LNCaP clone FGC (cell line): ENCODE data around the gene NDUFV2.

Experiments used
- DNase-seq: peaks from one replicate; pipeline ENCODE4 v3.0.0-alpha.2; 2011; ENCODE audit warnings: low read depth
- H3K4me3 ChIP-seq: 2 replicates; pipeline ENCODE4 v1.5.1; 2011; ENCODE audit warnings: mild to moderate bottlenecking, low read depth, low read length, control low read depth
- TF ChIP-seq, protein P1 (sequence below): IDR thresholded peaks from 2 replicates; pipeline ENCODE4 v1.5.1; 2012; ENCODE audit warnings: mild to moderate bottlenecking; ENCODE audit not compliant: control insufficient read depth, insufficient read depth; ENCODE audit errors: extremely low read depth

NDUFV2 gene

DNA sequence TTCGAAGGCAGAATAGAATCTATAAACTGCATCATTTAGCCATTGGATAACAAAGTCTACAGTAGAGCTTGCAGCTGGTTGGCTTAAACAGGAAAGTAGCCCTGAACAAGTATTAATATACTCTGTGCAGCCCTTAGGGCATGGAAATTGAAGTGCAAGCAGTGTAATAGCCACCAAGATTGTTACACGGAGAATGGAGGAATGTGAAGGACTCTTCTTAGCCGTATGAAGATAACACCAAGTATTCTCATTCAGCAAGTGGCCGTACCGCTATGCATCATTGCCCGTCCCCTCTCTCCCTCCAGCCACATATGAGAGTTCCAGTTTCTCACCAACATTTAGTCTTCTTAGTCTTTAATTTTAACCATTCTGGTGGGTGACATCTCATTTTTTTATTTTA lies 74.5 kb downstream of the NDUFV2 start:
- DNase-seq, result no peak
- TF ChIP-seq, protein P1, sequence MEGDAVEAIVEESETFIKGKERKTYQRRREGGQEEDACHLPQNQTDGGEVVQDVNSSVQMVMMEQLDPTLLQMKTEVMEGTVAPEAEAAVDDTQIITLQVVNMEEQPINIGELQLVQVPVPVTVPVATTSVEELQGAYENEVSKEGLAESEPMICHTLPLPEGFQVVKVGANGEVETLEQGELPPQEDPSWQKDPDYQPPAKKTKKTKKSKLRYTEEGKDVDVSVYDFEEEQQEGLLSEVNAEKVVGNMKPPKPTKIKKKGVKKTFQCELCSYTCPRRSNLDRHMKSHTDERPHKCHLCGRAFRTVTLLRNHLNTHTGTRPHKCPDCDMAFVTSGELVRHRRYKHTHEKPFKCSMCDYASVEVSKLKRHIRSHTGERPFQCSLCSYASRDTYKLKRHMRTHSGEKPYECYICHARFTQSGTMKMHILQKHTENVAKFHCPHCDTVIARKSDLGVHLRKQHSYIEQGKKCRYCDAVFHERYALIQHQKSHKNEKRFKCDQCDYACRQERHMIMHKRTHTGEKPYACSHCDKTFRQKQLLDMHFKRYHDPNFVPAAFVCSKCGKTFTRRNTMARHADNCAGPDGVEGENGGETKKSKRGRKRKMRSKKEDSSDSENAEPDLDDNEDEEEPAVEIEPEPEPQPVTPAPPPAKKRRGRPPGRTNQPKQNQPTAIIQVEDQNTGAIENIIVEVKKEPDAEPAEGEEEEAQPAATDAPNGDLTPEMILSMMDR, result no peak
- H3K4me3 ChIP-seq, result no peak overlapping the region

DNA sequence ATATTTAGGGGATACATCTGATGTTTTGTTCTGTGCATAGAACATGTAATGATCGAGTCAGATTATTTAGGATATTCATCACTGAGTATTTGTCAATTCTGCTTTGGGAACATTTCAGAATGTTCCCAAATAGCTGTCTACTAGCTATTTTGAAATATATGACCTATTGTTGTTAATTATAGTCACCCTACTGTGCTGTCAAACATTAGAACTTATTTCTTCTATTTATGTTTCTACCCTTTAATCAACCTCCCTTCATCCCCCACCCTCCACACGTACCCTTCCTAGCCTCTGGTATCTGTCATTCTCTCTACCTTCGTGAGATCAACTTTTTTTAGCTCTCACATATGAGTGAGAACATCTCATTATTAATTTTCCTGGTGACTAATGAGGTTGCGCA lies 75.0 kb downstream of the NDUFV2 start:
- DNase-seq, result no peak
- TF ChIP-seq, protein P1, result no peak

DNA sequence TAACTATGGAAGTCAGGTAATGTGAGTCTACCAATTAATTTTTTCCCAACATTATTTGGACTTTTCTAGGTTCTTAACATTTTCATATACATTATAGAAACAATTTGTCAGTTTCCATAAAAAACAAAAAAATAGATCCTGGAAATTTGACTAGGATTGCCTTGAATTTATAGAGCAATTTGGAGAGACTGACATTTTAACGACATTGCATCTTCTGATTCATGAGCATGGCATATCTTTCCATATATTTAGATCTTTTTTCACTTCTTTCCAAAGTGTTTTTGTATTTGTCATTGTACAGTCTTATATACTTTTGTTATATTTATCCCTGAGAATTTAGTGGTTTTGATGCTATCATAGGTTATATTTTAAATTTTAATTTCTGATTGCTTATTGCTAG lies 76.1 kb downstream of the NDUFV2 start:
- TF ChIP-seq, protein P1, result no peak
- no peak for DNase-seq
- no peak overlapping the region for H3K4me3 ChIP-seq

More for the DNA sequence above, 75.0 kb downstream of the NDUFV2 start:
- no peak overlapping the region for H3K4me3 ChIP-seq

DNA sequence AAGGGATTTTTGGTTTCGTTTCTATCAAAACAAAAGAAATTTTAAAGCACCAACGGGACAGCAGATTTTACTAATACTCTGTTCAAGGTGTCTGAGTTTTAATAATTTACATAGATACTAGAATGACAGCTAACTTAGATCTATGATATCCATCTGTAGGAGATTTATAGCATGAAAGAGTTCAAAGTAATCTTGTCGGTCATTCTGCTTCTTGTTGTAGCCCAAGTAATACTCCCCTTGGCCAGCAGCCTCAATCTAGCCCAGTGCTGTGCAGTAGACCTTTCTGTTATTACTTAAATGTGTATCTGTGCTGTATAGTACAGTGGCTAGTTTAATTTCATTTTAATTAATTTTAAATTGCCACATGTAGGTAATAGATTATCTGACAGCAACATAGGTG lies 78.8 kb downstream of the NDUFV2 start:
- H3K4me3 ChIP-seq, result no peak overlapping the region
- DNase-seq, result no peak
- TF ChIP-seq, protein P1, result no peak

DNA sequence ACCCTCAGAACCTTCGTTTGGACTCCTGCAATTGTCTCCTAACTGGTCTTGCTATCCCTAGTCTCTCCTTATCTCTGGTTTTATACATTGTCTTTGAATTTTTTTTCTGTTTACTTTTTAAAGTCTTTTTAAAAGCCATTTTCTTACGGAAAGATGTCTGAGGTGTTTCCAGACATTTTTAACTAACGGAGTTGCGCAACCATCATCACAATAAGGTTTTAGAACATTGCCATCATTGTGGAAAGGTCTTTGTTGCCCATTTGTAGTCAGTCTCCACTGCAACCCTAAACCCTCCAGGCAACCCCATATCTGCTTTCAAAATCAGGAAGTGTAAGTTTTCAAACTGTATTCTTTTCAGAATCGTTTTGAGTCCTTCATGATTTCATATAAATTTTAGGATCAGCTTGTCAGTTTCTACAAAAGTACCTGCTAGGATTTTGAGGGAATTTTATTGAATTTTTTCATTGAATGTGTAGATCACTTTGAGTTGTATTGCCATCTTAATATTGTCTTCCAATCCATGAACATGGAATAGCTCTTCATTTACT lies 80.4 kb downstream of the NDUFV2 start:
- no peak for DNase-seq
- H3K4me3 ChIP-seq, result no peak overlapping the region
- TF ChIP-seq, protein P1, result no peak
